NCI-H1092 (cell line): Measurements from ENCODE around the gene TCEAL1.
"Not testable (repeated sequence)": the region's sequence is repeated elsewhere in the genome, so short reads cannot be mapped to it uniquely, and the experiment has no call there.

Experiments
- DNase-seq: peaks from one replicate; lab custom pipeline; 2025; lab: John Stamatoyannopoulos, UW

The TCEAL1 gene

GRCh38 chrX:103635436-103635835 lies 6.7 kb downstream of the TCEAL1 start:
- DNase-seq, result no peak

GRCh38 chrX:103637604-103638338 lies 9.0 kb downstream of the TCEAL1 start:
- no peak for DNase-seq

- not testable (repeated sequence) for DNase-seq
These were observed 9.9 kb downstream of the TCEAL1 start for GRCh38 chrX:103638479-103639346.

- no peak for DNase-seq
These were observed 11.8 kb downstream of the TCEAL1 start for GRCh38 chrX:103640401-103641155.

GRCh38 chrX:103644125-103644524 lies 15.3 kb downstream of the TCEAL1 start:
- DNase-seq, result no peak

- no peak for DNase-seq
These were observed 18.9 kb downstream of the TCEAL1 start for GRCh38 chrX:103647630-103648029.

GRCh38 chrX:103651151-103651773 lies 22.5 kb downstream of the TCEAL1 start:
- no peak for DNase-seq

- DNase-seq, result not testable (repeated sequence)
These were observed 26.6 kb downstream of the TCEAL1 start for GRCh38 chrX:103655230-103656000.

- no peak for DNase-seq
These were observed 27.8 kb downstream of the TCEAL1 start for GRCh38 chrX:103656617-103657016.

- DNase-seq, result not testable (repeated sequence)
These were observed 28.3 kb downstream of the TCEAL1 start for GRCh38 chrX:103657066-103657465.

GRCh38 chrX:103658681-103659433 lies 30.1 kb downstream of the TCEAL1 start:
- DNase-seq, result no peak

GRCh38 chrX:103659460-103659859 lies 30.7 kb downstream of the TCEAL1 start:
- not testable (repeated sequence) for DNase-seq

- DNase-seq, result no peak
These were observed 35.4 kb downstream of the TCEAL1 start for GRCh38 chrX:103663981-103664762.

GRCh38 chrX:103666202-103667107 lies 37.7 kb downstream of the TCEAL1 start:
- DNase-seq, result no peak

- no peak for DNase-seq
These were observed 41.0 kb downstream of the TCEAL1 start for GRCh38 chrX:103669745-103670144.

GRCh38 chrX:103674531-103675454 lies 46.0 kb downstream of the TCEAL1 start:
- no peak for DNase-seq

- no peak for DNase-seq
These were observed 49.6 kb downstream of the TCEAL1 start for GRCh38 chrX:103678199-103678993.
